ENCODE measurements around the gene DUSP18. TPM values are rescaled to one million over a fixed set of nuclear protein-coding genes. Genes with fewer than 3 reads are reported as not detected.
A peak's percentile ranks its signal among the peaks of the same experiment; 100 is the strongest.
"Not testable (repeated sequence)": the region's sequence is repeated elsewhere in the genome, so short reads cannot be mapped to it uniquely, and the experiment has no call there.

DUSP18 gene
- total and polyA plus RNA-seq, 7 experiments from 2014 or later, result 7.4 to 18.5 (median 12.2) TPM

- H3K4me1 ChIP-seq (ENCODE audit: control insufficient read depth in 2 of 2, insufficient read depth in 2 of 2, low read length in 2 of 2), result no peaks in the 10 kb centered on the region
- no peak overlapping the region for H3K27ac ChIP-seq (ENCODE audit: low read depth, low read length)
- Mint-ChIP-seq H3K4me3 (no peak overlapping the region), H3K36me3 (no peaks in the 10 kb centered on the region), H3K27me3 (peaks cover 0 to 26% (median 6%) of the 10 kb centered on the region in 5 donors), H3K27ac (no peak overlapping the region), H3K4me1 (no peaks in the 10 kb centered on the region), H3K9me3 (no peaks in the 10 kb centered on the region)
- no peak overlapping the region for H3K4me3 ChIP-seq (ENCODE audit: low read length)
- intact Hi-C loops (cut with micrococcal nuclease), result no loop called here
- no peaks in the 10 kb centered on the region for H3K36me3 ChIP-seq (ENCODE audit: control insufficient read depth in 2 of 3, insufficient read depth in 3 of 3, low read length in 3 of 3)
- ChIA-PET POLR2A (no interaction called here), CTCF (no interaction called here)
- DNase-seq (no peak), ATAC-seq (no peak)
- H3K9me3 ChIP-seq (ENCODE audit: control insufficient read depth in 2 of 3, low read length in 3 of 3), result no peaks in the 10 kb centered on the region
- no peaks in the 10 kb centered on the region for H3K27me3 ChIP-seq (ENCODE audit: control insufficient read depth in 2 of 2, insufficient read depth in 2 of 2, low read length in 2 of 2)
Observed at GRCh38 chr22:30681831-30682230, 14.2 kb upstream of the DUSP18 start.

- no peaks in the 10 kb centered on the region for H3K36me3 Mint-ChIP-seq
- no peaks in the 10 kb centered on the region for H3K4me1 Mint-ChIP-seq
- CTCF ChIA-PET, result no interaction called here
- POLR2A ChIA-PET, result no interaction called here
- no peak overlapping the region for H3K4me3 Mint-ChIP-seq
- peaks cover 0 to 29% (median 6%) of the 10 kb centered on the region in 5 donors for H3K27me3 Mint-ChIP-seq
- no peak for DNase-seq
- Histone ChIP-seq H3K27me3 (ENCODE audit: control insufficient read depth in 2 of 2, insufficient read depth in 2 of 2, low read length in 2 of 2) (no peaks in the 10 kb centered on the region), H3K36me3 (ENCODE audit: control insufficient read depth in 2 of 3, insufficient read depth in 3 of 3, low read length in 3 of 3) (no peaks in the 10 kb centered on the region), H3K9me3 (ENCODE audit: control insufficient read depth in 2 of 3, low read length in 3 of 3) (no peaks in the 10 kb centered on the region), H3K4me1 (ENCODE audit: control insufficient read depth in 2 of 2, insufficient read depth in 2 of 2, low read length in 2 of 2) (no peaks in the 10 kb centered on the region), H3K27ac (ENCODE audit: low read depth, low read length) (no peak overlapping the region), H3K4me3 (ENCODE audit: low read length) (no peak overlapping the region)
- ATAC-seq, result no peak
- intact Hi-C loops (cut with micrococcal nuclease), result no loop called here
- no peak overlapping the region for H3K27ac Mint-ChIP-seq
- H3K9me3 Mint-ChIP-seq, result no peaks in the 10 kb centered on the region
Observed at GRCh38 chr22:30680991-30681770, 13.5 kb upstream of the DUSP18 start.

GRCh38 chr22:30679895-30680690 lies 12.4 kb upstream of the DUSP18 start:
- CTCF ChIA-PET; H3K36me3 Mint-ChIP-seq; H3K36me3 ChIP-seq (ENCODE audit: control insufficient read depth in 2 of 3, insufficient read depth in 3 of 3, low read length in 3 of 3); H3K4me1 Mint-ChIP-seq; H3K9me3 Mint-ChIP-seq; H3K27ac ChIP-seq (ENCODE audit: low read depth, low read length); H3K27me3 ChIP-seq (ENCODE audit: control insufficient read depth in 2 of 2, insufficient read depth in 2 of 2, low read length in 2 of 2); intact Hi-C loops (cut with micrococcal nuclease); POLR2A ChIA-PET; H3K9me3 ChIP-seq (ENCODE audit: control insufficient read depth in 2 of 3, low read length in 3 of 3); H3K4me3 Mint-ChIP-seq; H3K27ac Mint-ChIP-seq; ATAC-seq; H3K4me1 ChIP-seq (ENCODE audit: control insufficient read depth in 2 of 2, insufficient read depth in 2 of 2, low read length in 2 of 2); DNase-seq; H3K4me3 ChIP-seq (ENCODE audit: low read length): not testable (repeated sequence)
- H3K27me3 Mint-ChIP-seq, result peaks cover 0 to 26% (median 6%) of the 10 kb centered on the region in 5 donors

GRCh38 chr22:30676565-30676964 lies 8.9 kb upstream of the DUSP18 start:
- DNase-seq; ATAC-seq; intact Hi-C loops (cut with micrococcal nuclease); H3K9me3 Mint-ChIP-seq; H3K27ac ChIP-seq (ENCODE audit: low read depth, low read length); H3K4me1 ChIP-seq (ENCODE audit: control insufficient read depth in 2 of 2, insufficient read depth in 2 of 2, low read length in 2 of 2); H3K27ac Mint-ChIP-seq; H3K9me3 ChIP-seq (ENCODE audit: control insufficient read depth in 2 of 3, low read length in 3 of 3); POLR2A ChIA-PET; H3K36me3 ChIP-seq (ENCODE audit: control insufficient read depth in 2 of 3, insufficient read depth in 3 of 3, low read length in 3 of 3); H3K4me3 Mint-ChIP-seq; H3K4me1 Mint-ChIP-seq; H3K4me3 ChIP-seq (ENCODE audit: low read length); H3K27me3 ChIP-seq (ENCODE audit: control insufficient read depth in 2 of 2, insufficient read depth in 2 of 2, low read length in 2 of 2); H3K36me3 Mint-ChIP-seq; CTCF ChIA-PET: not testable (repeated sequence)
- peaks cover 0 to 18% (median 6%) of the 10 kb centered on the region in 5 donors for H3K27me3 Mint-ChIP-seq

GRCh38 chr22:30675436-30675835 lies 7.8 kb upstream of the DUSP18 start:
- Mint-ChIP-seq H3K4me3 (no peak overlapping the region), H3K9me3 (no peaks in the 10 kb centered on the region), H3K27me3 (peaks cover 0 to 18% (median 6%) of the 10 kb centered on the region in 5 donors), H3K36me3 (no peaks in the 10 kb centered on the region), H3K4me1 (no peaks in the 10 kb centered on the region), H3K27ac (no peak overlapping the region)
- no peak for ATAC-seq
- Histone ChIP-seq H3K27ac (ENCODE audit: low read depth, low read length) (no peak overlapping the region), H3K4me1 (ENCODE audit: control insufficient read depth in 2 of 2, insufficient read depth in 2 of 2, low read length in 2 of 2) (no peaks in the 10 kb centered on the region), H3K9me3 (ENCODE audit: control insufficient read depth in 2 of 3, low read length in 3 of 3) (no peaks in the 10 kb centered on the region), H3K36me3 (ENCODE audit: control insufficient read depth in 2 of 3, insufficient read depth in 3 of 3, low read length in 3 of 3) (no peaks in the 10 kb centered on the region), H3K4me3 (ENCODE audit: low read length) (no peak overlapping the region), H3K27me3 (ENCODE audit: control insufficient read depth in 2 of 2, insufficient read depth in 2 of 2, low read length in 2 of 2) (no peaks in the 10 kb centered on the region)
- no peak for DNase-seq
- intact Hi-C loops (cut with micrococcal nuclease), result no loop called here
- POLR2A ChIA-PET, result no interaction called here
- CTCF ChIA-PET, result no interaction called here

- H3K27me3 ChIP-seq (ENCODE audit: control insufficient read depth in 2 of 2, insufficient read depth in 2 of 2, low read length in 2 of 2), result no peaks in the 10 kb centered on the region
- Mint-ChIP-seq H3K27me3 (peaks cover 0 to 17% (median 6%) of the 10 kb centered on the region in 5 donors), H3K4me1 (peaks cover 0 to 3% (median 0%) of the 10 kb centered on the region in 7 donors), H3K4me3 (no peak overlapping the region), H3K36me3 (no peaks in the 10 kb centered on the region), H3K9me3 (no peaks in the 10 kb centered on the region), H3K27ac (peak overlapping the region in 1 of 9 donors; percentile 15)
- no peaks in the 10 kb centered on the region for H3K9me3 ChIP-seq (ENCODE audit: control insufficient read depth in 2 of 3, low read length in 3 of 3)
- CTCF ChIA-PET, result no interaction called here
- DNase-seq, result no peak
- H3K4me1 ChIP-seq (ENCODE audit: control insufficient read depth in 2 of 2, insufficient read depth in 2 of 2, low read length in 2 of 2), result no peaks in the 10 kb centered on the region
- H3K36me3 ChIP-seq (ENCODE audit: control insufficient read depth in 2 of 3, insufficient read depth in 3 of 3, low read length in 3 of 3), result no peaks in the 10 kb centered on the region
- intact Hi-C loops (cut with micrococcal nuclease), result no loop called here
- ATAC-seq, result no peak
- no peak overlapping the region for H3K4me3 ChIP-seq (ENCODE audit: low read length)
- POLR2A ChIA-PET, result no interaction called here
- no peak overlapping the region for H3K27ac ChIP-seq (ENCODE audit: low read depth, low read length)
Observed at GRCh38 chr22:30674482-30674881, 6.8 kb upstream of the DUSP18 start.

- Mint-ChIP-seq H3K27ac (no peak overlapping the region), H3K4me1 (peaks cover 0 to 9% (median 6%) of the 10 kb centered on the region in 7 donors), H3K9me3 (peaks cover 0 to 1% (median 0%) of the 10 kb centered on the region in 11 donors), H3K4me3 (no peak overlapping the region), H3K27me3 (peaks cover 0 to 12% (median 6%) of the 10 kb centered on the region in 5 donors), H3K36me3 (no peaks in the 10 kb centered on the region)
- POLR2A ChIA-PET, result no interaction called here
- Histone ChIP-seq H3K4me3 (ENCODE audit: low read length) (no peak overlapping the region), H3K9me3 (ENCODE audit: control insufficient read depth in 2 of 3, low read length in 3 of 3) (no peaks in the 10 kb centered on the region), H3K27ac (ENCODE audit: low read depth, low read length) (no peak overlapping the region), H3K27me3 (ENCODE audit: control insufficient read depth in 2 of 2, insufficient read depth in 2 of 2, low read length in 2 of 2) (no peaks in the 10 kb centered on the region), H3K4me1 (ENCODE audit: control insufficient read depth in 2 of 2, insufficient read depth in 2 of 2, low read length in 2 of 2) (no peaks in the 10 kb centered on the region), H3K36me3 (ENCODE audit: control insufficient read depth in 2 of 3, insufficient read depth in 3 of 3, low read length in 3 of 3) (no peaks in the 10 kb centered on the region)
- no peak for DNase-seq
- no peak for ATAC-seq
- intact Hi-C loops (cut with micrococcal nuclease), result no loop called here
- CTCF ChIA-PET, result no interaction called here
Observed at GRCh38 chr22:30673136-30673535, 5.5 kb upstream of the DUSP18 start.

Data from naive thymus-derived CD4-positive, alpha-beta T cell (primary cell).